NCI-H510A treated with DMSO at 0.1 percent for 48 hours (cell line): ENCODE measurements around the gene TSC1.
A peak's percentile ranks its signal among the peaks of the same experiment; 100 is the strongest.

Source experiments
- DNase-seq: peaks from one replicate; lab custom pipeline; 2025; lab: John Stamatoyannopoulos, UW

The TSC1 gene

GRCh38 chr9:132944294-132945185 lies at the start of gene TSC1:
Gene TSC1, minus strand, starts transcription at chr9:132944616. Its CDS starts 15,744 bp downstream, at chr9:132928872.
- peak; percentile 92 for DNase-seq

- no peak for DNase-seq
Measured at GRCh38 chr9:132993511-132993939, 49.1 kb upstream of the TSC1 start.

GRCh38 chr9:132991351-132992300 lies 47.2 kb upstream of the TSC1 start:
- no peak for DNase-seq

GRCh38 chr9:132990781-132991180 lies 46.4 kb upstream of the TSC1 start:
- peak; percentile 80 for DNase-seq

- peak; percentile 51 for DNase-seq
Measured at GRCh38 chr9:132989998-132990557, 45.7 kb upstream of the TSC1 start.

GRCh38 chr9:132989414-132989996 lies 45.1 kb upstream of the TSC1 start:
- DNase-seq = no peak

GRCh38 chr9:132989014-132989310 lies 44.5 kb upstream of the TSC1 start:
- no peak for DNase-seq

- DNase-seq = no peak
Measured at GRCh38 chr9:132988244-132989013, 44.0 kb upstream of the TSC1 start.

- no peak for DNase-seq
Measured at GRCh38 chr9:132986640-132987620, 42.5 kb upstream of the TSC1 start.

- no peak for DNase-seq
Measured at GRCh38 chr9:132986114-132986513, 41.7 kb upstream of the TSC1 start.

GRCh38 chr9:132985489-132985888 lies 41.1 kb upstream of the TSC1 start:
- DNase-seq = no peak

GRCh38 chr9:132985071-132985350 lies 40.6 kb upstream of the TSC1 start:
- DNase-seq = no peak

- no peak for DNase-seq
Measured at GRCh38 chr9:132984202-132985070, 40.0 kb upstream of the TSC1 start.

GRCh38 chr9:132983491-132984201 lies 39.2 kb upstream of the TSC1 start:
- no peak for DNase-seq

GRCh38 chr9:132982458-132982857 lies 38.0 kb upstream of the TSC1 start:
- DNase-seq = no peak

GRCh38 chr9:132980157-132980556 lies 35.7 kb upstream of the TSC1 start:
- DNase-seq = no peak

- peak; percentile 31 for DNase-seq
Measured at GRCh38 chr9:132978451-132979131, 34.2 kb upstream of the TSC1 start, which contains the start of gene GFI1B. Gene GFI1B, plus strand, starts transcription at chr9:132978694. Its CDS starts 7,985 bp downstream, at chr9:132986679.

- no peak for DNase-seq
Measured at GRCh38 chr9:132978112-132978450, 33.7 kb upstream of the TSC1 start.
